K562 (cell line): ENCODE results near the gene IL24. TPM values are rescaled to one million over a fixed set of nuclear protein-coding genes. Genes with fewer than 3 reads are reported as not detected.

Experiments
- ATAC-seq: fragments of 200-7000 bp; cut with Tn5 transposase; 3 replicates; pipeline ENCODE4 v1.9.1; 2020; ENCODE audit warnings: moderate library complexity
- Bru-seq: library from RNA; stranded (reverse); fragments of 400-500 nt; gene quantifications from one replicate; lab custom pipeline; 2021; lab: Mats Ljungman, UMichigan
- BruChase-seq, 2 experiments: library from RNA; stranded (reverse); fragments of 400-500 nt; gene quantifications; one replicate each; lab custom pipeline; 2021; lab: Mats Ljungman, UMichigan
- BruUV-seq: library from RNA; stranded (reverse); fragments of 400-500 nt; replicated peaks from 2 replicates; lab custom pipeline; 2021; lab: Mats Ljungman, UMichigan
- CTCF ChIA-PET: fragments of 300-600 bp; formaldehyde crosslinking; extraction: SDS; loops from one replicate; lab custom pipeline; 2021; ENCODE audit warnings: low intra/inter-chr PET ratio; lab: Yijun Ruan, JAX
- POLR2A ChIA-PET: fragments of 300-600, 350-650 bp; sonication (Branson Sonifier 250); formaldehyde crosslinking; extraction: SDS; loops from one replicate; lab custom pipeline; 2021; ENCODE audit warnings: antibody characterized with exemption, inconsistent platforms; lab: Yijun Ruan, JAX
- DNase-seq, 4 experiments: peaks; one replicate each; pipeline versions ENCODE4 v3.0.0 to v3.0.0-alpha.2; 2011 to 2018; ENCODE audit warnings: low spot score in 3 of 4, mixed read lengths in 3 of 4; ENCODE audit errors: extremely low read depth in 1 of 4
- FAIRE-seq: peaks from 2 replicates; lab custom pipeline; 2011; peaks lifted over from hg19 to GRCh38; lab: Jason Lieb, UNC
- H2AFZ ChIP-seq: 2 replicates; pipeline ENCODE4 v1.6.0; 2011; ENCODE audit warnings: low read depth, low read length, control low read depth, inconsistent platforms
- H3K27ac ChIP-seq: fragments of 200-600 bp; 3 replicates; pipeline ENCODE4 v1.8.0; 2011; ENCODE audit warnings: low read depth, mild to moderate bottlenecking, control low read depth, inconsistent platforms, low read length, moderate library complexity, mixed read lengths; ENCODE audit errors: extremely low read depth
- H3K27me3 ChIP-seq, 2 experiments: fragments of 300-600 bp in 1 of 2; 2 replicates in 1 of 2; 3 replicates in 1 of 2; pipeline versions ENCODE4 v1.6.0 to v1.8.0; 2011; ENCODE audit warnings: inconsistent platforms in 2 of 2, low read length in 2 of 2, mild to moderate bottlenecking in 1 of 2, mixed read lengths in 1 of 2, moderate library complexity in 1 of 2; ENCODE audit not compliant: control insufficient read depth in 2 of 2, insufficient read depth in 2 of 2
- H3K36me3 ChIP-seq: fragments of 300-600 bp; 3 replicates; pipeline ENCODE4 v1.8.0; 2011; ENCODE audit warnings: mild to moderate bottlenecking, low read length, inconsistent platforms; ENCODE audit not compliant: control insufficient read depth, insufficient read depth
- H3K4me1 ChIP-seq, 2 experiments: fragments of 200-600 bp in 1 of 2; replicated peaks in 1 of 2; 2 replicates in 1 of 2; 3 replicates in 1 of 2; pipeline versions ENCODE4 v1.5.1 to v1.8.0; 2011; ENCODE audit warnings: inconsistent platforms in 2 of 2, low read length in 2 of 2, mild to moderate bottlenecking in 1 of 2, mixed read lengths in 1 of 2, moderate library complexity in 1 of 2; ENCODE audit not compliant: control insufficient read depth in 2 of 2, insufficient read depth in 2 of 2
- H3K4me2 ChIP-seq: 2 replicates; pipeline ENCODE4 v1.6.1; 2011; ENCODE audit warnings: low read length, control low read depth, inconsistent platforms, mixed read lengths; ENCODE audit not compliant: insufficient read depth
- H3K4me3 ChIP-seq: fragments of 200-600 bp; sonication (generic), shearing (Covaris generic); 2 replicates; pipeline ENCODE4 v1.5.1; 2016; ENCODE audit warnings: control low read depth, inconsistent platforms
- H3K79me2 ChIP-seq: fragments of 200-600 bp; 3 replicates; pipeline ENCODE4 v1.8.0; 2011; ENCODE audit warnings: low read length, inconsistent platforms; ENCODE audit not compliant: control insufficient read depth, insufficient read depth
- H3K9ac ChIP-seq, 2 experiments: 2 replicates each; pipeline versions ENCODE4 v1.6.0 to v1.6.1; 2011; ENCODE audit warnings: low read depth in 2 of 2, low read length in 2 of 2, control low read depth in 1 of 2, inconsistent platforms in 1 of 2, mild to moderate bottlenecking in 1 of 2, mixed read lengths in 1 of 2; ENCODE audit not compliant: insufficient read depth in 1 of 2
- H3K9me1 ChIP-seq: one replicate; pipeline ENCODE4 v1.6.0; 2011; ENCODE audit warnings: inconsistent platforms, mild to moderate bottlenecking, low read length, moderate library complexity; ENCODE audit not compliant: control insufficient read depth, insufficient read depth
- H3K9me3 ChIP-seq: replicated peaks from 2 replicates; pipeline ENCODE4 v1.5.1; 2011; ENCODE audit warnings: low read depth, low read length, inconsistent platforms; ENCODE audit not compliant: control insufficient read depth, insufficient read depth
- H4K20me1 ChIP-seq: replicated peaks from 2 replicates; pipeline ENCODE4 v1.6.1; 2011; ENCODE audit warnings: low read length, inconsistent platforms, mixed read lengths; ENCODE audit not compliant: control insufficient read depth, insufficient read depth
- CHCHD3 ChIP-seq: fragments of 250-450 bp; sonication (Bioruptor Pico); IDR thresholded peaks from 2 replicates; pipeline ENCODE4 v2.1.2; 2022; ENCODE audit warnings: mild to moderate bottlenecking
- XRCC4 ChIP-seq: IDR thresholded peaks from one replicate; pipeline ENCODE4 v1.6.1; 2011; ENCODE audit not compliant: insufficient read depth, insufficient read length; ENCODE audit errors: extremely low read depth
- ZNF174 ChIP-seq: fragments of 250-450 bp; sonication (Bioruptor Pico); IDR thresholded peaks from 2 replicates; pipeline ENCODE4 v1.4.0; 2020; ENCODE audit warnings: mild to moderate bottlenecking
- ZNF197 ChIP-seq: fragments of 200-800 bp; sonication (Bioruptor generic); IDR thresholded peaks from 2 replicates; pipeline ENCODE4 v1.6.1; 2016; ENCODE audit warnings: low read depth, missing genetic modification characterization, missing compliant biosample characterization
- ZNF282 ChIP-seq: sonication (generic); formaldehyde crosslinking; IDR thresholded peaks from 2 replicates; pipeline ENCODE4 v1.8.1; 2023; ENCODE audit warnings: missing genetic modification reagents
- ZNF583 ChIP-seq: fragments of 250-450 bp; sonication (Bioruptor Pico); IDR thresholded peaks from 2 replicates; pipeline ENCODE4 v1.4.0; 2020
- WGBS: fragments of 100-300 bp; shearing (Covaris generic); methylation state at CpG from one replicate; pipeline ENCODE4 v1.1.6; 2016; ENCODE audit warnings: low coverage, mixed read lengths; ENCODE audit not compliant: insufficient coverage; ENCODE audit errors: missing lambda C conversion rate; 5-methylcytosine and 5-hydroxymethylcytosine counted together
- in situ Hi-C: fragments of 300-500 bp; cut with MboI; formaldehyde crosslinking; loops from 4 replicates; pipeline ENCODE4 v1.15.0; 2018; ENCODE audit warnings: inconsistent platforms, mixed read lengths
- intact Hi-C: fragments of 100-400 bp; cut with micrococcal nuclease; formaldehyde crosslinking; loops from 2 replicates; pipeline ENCODE4 v1.14.2; 2022
- long read RNA-seq, 3 experiments: library from polyadenylated mRNA in 2 of 3; library from RNA in 1 of 3; unstranded in 2 of 3; stranded (forward) in 1 of 3; transcript quantifications; one replicate each; pipeline ENCODE4 v2.0.0, GENCODE V29; 2019 to 2022
- polyA minus RNA-seq, 3 experiments: library from RNA; depleted of rRNA, polyadenylated mRNA; stranded (reverse); fragments of >200 nt; gene quantifications; 2 replicates each; pipeline ENCODE4 v1.2.3, GENCODE V29; 2011
- polyA plus RNA-seq, 8 experiments: library from polyadenylated mRNA; depleted of rRNA in 4 of 8; stranded (reverse) in 5 of 8; unstranded in 3 of 8; fragments of >200 nt; fragmentation: Nextera tagmentation in 2 of 8; fragmentation: Illumina TruSeq in 1 of 8; extraction: Ambion mirVana in 2 of 8; extraction: Trizol in 1 of 8; gene quantifications; 2 replicates each; pipeline versions ENCODE4 v1.2.1 to v1.2.3, GENCODE V29; 2011 to 2014; ENCODE audit warnings: inconsistent platforms in 1 of 8, missing spikeins in 1 of 8
- total RNA-seq, 7 experiments: library from RNA; depleted of rRNA in 6 of 7; stranded (reverse); fragments of >200 nt in 6 of 7; fragmentation: Illumina TruSeq in 2 of 7; extraction: Trizol in 2 of 7; gene quantifications; 2 replicates each; pipeline versions ENCODE4 v1.2.1 to v1.2.3, GENCODE V29; 2011 to 2021; ENCODE audit warnings: low replicate concordance in 1 of 7

Gene IL24
- not detected in 2 replicates for total RNA-seq (2011; cell fraction: chromatin; rRNA removed; ENCODE audit: low replicate concordance)
- not detected in 2 replicates for total RNA-seq (2011; cell fraction: nucleolus; rRNA removed)
- not detected in 2 replicates for total RNA-seq (2011; cell fraction: nucleoplasm; rRNA removed)
- not detected in 2 replicates for total RNA-seq (2014; rRNA removed)
- not detected in 2 replicates for total RNA-seq (2014; rRNA removed; fragmentation: Illumina TruSeq; extraction: Trizol)
- total RNA-seq (2015; rRNA removed; fragmentation: Illumina TruSeq; extraction: Trizol): not detected in 2 replicates
- total RNA-seq (2021): not detected in 2 replicates
- polyA plus RNA-seq (2011; rRNA removed): not detected in 2 replicates
- polyA plus RNA-seq (2011; cell fraction: cytosol; rRNA removed): 0.04 and 0.06 TPM in 2 replicates
- 0.07 TPM in 1 of 2 replicates, not detected in the other for polyA plus RNA-seq (2011; cell fraction: nucleus; rRNA removed)
- polyA plus RNA-seq (2012): 0.04 and 0.22 TPM in 2 replicates
- not detected in 2 replicates for polyA plus RNA-seq (2014; fragmentation: Illumina TruSeq; extraction: Trizol)
- under 1 TPM in 1 of 2 experiments, not detected in 1; 0.04 TPM for polyA plus RNA-seq (2014; fragmentation: Nextera tagmentation; extraction: Ambion mirVana)
- 0.19 TPM in 1 of 2 replicates, not detected in the other for polyA plus RNA-seq (2014; rRNA removed)
- not detected in 2 replicates for polyA minus RNA-seq (2011; rRNA and poly(A)+ RNA removed)
- not detected in 2 replicates for polyA minus RNA-seq (2011; cell fraction: cytosol; rRNA and poly(A)+ RNA removed)
- not detected in 2 replicates for polyA minus RNA-seq (2011; cell fraction: nucleus; rRNA and poly(A)+ RNA removed)
- not detected for Bru-seq, nascent RNA
- BruChase-seq, experiment 1, labeled RNA remaining after a 2-hour chase: not detected
- BruChase-seq, experiment 2, labeled RNA remaining after a 6-hour chase: not detected
- long read RNA-seq, experiment 1: 0 reads
- long read RNA-seq, experiment 2: 0 reads
- long read RNA-seq, experiment 3: 0 reads

GRCh38 chr1:206897175-206897574 lies at the start of gene IL24:
Gene IL24 (plus strand): TSS chr1:206897443. CDS start chr1:206897833, 390 bp downstream.
- H3K9ac ChIP-seq: no peak within 1 kb of the TSS
- H4K20me1 ChIP-seq: no peaks in the 10 kb centered on the region
- no peak within 1 kb of the TSS for H3K4me3 ChIP-seq
- H3K36me3 ChIP-seq: no peaks in the 10 kb centered on the region
- 0% methylated on average over 4 of the region's 4 CpGs for WGBS
- CTCF ChIA-PET: no interaction called here
- H3K4me2 ChIP-seq: no peak within 1 kb of the TSS
- TF ChIP-seq CHCHD3 (CRISPR knock-in tag) (no peak), XRCC4 (no peak), ZNF282 (no peak), ZNF197 (CRISPR knock-in tag) (no peak), ZNF174 (CRISPR knock-in tag) (no peak), ZNF583 (no peak)
- no peaks in the 10 kb centered on the region for H3K9me1 ChIP-seq
- H3K27me3 ChIP-seq: peaks cover 39 to 65% of the 10 kb centered on the region in 2 experiments
- H3K4me1 ChIP-seq: no peaks in the 10 kb centered on the region; a peak in 1 of 5 replicates
- ATAC-seq (no peak), DNase-seq (no peak), FAIRE-seq (no peak)
- H3K9me3 ChIP-seq: no peaks in the 10 kb centered on the region
- POLR2A ChIA-PET: no interaction called here
- in situ Hi-C loops (no loop called here), intact Hi-C loops (no loop called here)
- no TSS peak for BruUV-seq
- H3K27ac ChIP-seq: no peak within 1 kb of the TSS
- H2AFZ ChIP-seq: no peak within 1 kb of the TSS
- H3K79me2 ChIP-seq: no peaks in the 10 kb centered on the region
